ENCODE results near the gene MMP1. TPM values are rescaled to one million over a fixed set of nuclear protein-coding genes. Genes with fewer than 3 reads are reported as not detected.

MMP1 gene
- total RNA-seq = not detected

DNA sequence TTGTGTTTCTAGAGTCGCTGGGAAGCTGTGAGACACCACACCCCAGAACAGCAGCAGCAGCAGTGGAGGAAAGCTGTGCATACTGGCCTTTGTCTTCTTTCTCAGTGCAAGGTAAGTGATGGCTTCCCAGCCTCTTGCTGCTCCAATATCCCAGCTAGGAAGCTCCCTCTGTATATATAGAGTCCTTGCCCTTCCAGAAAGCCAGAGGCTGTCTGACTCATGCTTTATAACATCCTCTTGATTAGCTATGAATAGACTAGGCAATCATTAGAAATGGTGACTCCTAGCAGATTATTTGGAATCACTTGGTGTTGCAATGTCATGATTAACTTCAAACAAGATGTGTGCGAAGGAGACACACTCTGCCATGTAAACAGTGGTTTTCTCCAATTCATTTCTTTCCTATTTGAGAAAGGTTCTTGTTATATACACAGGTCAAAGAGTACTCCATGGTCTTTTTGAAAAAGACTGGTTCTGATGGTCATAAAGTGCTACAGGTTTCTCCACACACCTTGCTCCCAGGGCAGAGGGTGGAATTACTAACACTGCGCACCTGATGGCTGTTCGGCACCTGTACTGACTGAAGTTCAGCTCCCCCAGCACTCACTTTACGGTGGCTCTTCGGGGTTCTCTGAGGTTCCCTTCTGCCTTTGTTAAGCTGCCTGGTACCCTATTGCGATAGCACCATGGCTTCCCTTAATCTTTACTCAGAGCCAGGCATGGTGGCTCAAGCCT is at the start of gene MMP1:
Gene MMP1 (minus strand): TSS at position 149 of the 735 bp plus-strand sequence. CDS start 68 bp downstream, at position 81.
- in situ Hi-C loops (cut with MboI; ENCODE audit: low sequenced_read_pairs in 4 of 4) (no loop called here), intact Hi-C loops (cut with DNase I; ENCODE audit: low total_unique reads) (no loop called here)
- Histone ChIP-seq H3K36me3 (no peaks in the 10 kb centered on the region), H3K4me3 (no peak within 1 kb of the TSS), H3K27ac (no peak within 1 kb of the TSS), H3K27me3 (no peaks in the 10 kb centered on the region), H3K4me1 (no peaks in the 10 kb centered on the region), H3K9me3 (no peaks in the 10 kb centered on the region)
- no peak for DNase-seq
- TF ChIP-seq POLR2A (IDR thresholded peaks at IDR 0.05) (no peak), CTCF (IDR thresholded peaks at IDR 0.05 in 4 of 5, conservative IDR thresholded peaks at IDR 0.05 in 1 of 5) (no peak)
- ATAC-seq = no peak

DNA sequence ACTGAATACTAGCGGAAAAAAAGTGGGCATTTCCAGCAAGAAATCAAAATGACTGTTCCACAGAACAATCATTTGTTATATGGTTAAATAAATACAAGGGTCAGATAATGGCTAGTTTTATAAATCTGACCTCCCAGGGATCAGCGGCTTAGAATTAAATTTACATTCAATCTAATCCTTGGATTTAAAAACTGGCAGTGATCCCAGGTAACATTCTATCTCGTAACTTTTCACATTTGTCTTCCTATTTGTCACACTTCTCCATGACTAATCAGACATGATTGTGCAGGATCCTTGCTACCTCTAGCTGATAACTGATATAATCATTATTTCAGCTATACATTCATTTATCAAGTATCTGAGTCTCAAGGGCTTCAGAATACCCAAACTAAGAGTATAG is 48.3 kb upstream of the MMP1 start:
- TF ChIP-seq CTCF (IDR thresholded peaks at IDR 0.05 in 4 of 5, conservative IDR thresholded peaks at IDR 0.05 in 1 of 5) (no peak), POLR2A (IDR thresholded peaks at IDR 0.05) (no peak)

GRCh38 chr11:102843489-102843888 is 45.5 kb upstream of the MMP1 start, which contains the start of gene MMP3:
TSS of gene MMP3 (minus strand) at chr11:102843609. CDS start at chr11:102843546, 63 bp downstream.
- Histone ChIP-seq H3K4me3 (no peak within 1 kb of the TSS), H3K9me3 (no peaks in the 10 kb centered on the region), H3K4me1 (no peaks in the 10 kb centered on the region), H3K27ac (no peak within 1 kb of the TSS), H3K36me3 (no peaks in the 10 kb centered on the region), H3K27me3 (no peaks in the 10 kb centered on the region)
- in situ Hi-C loops (cut with MboI; ENCODE audit: low sequenced_read_pairs in 4 of 4) (no loop called here), intact Hi-C loops (cut with DNase I; ENCODE audit: low total_unique reads) (no loop called here)
- no peak for TF ChIP-seq POLR2A (IDR thresholded peaks at IDR 0.05)
- no peak for TF ChIP-seq CTCF (IDR thresholded peaks at IDR 0.05 in 4 of 5, conservative IDR thresholded peaks at IDR 0.05 in 1 of 5)
- DNase-seq (peak in 1 of 2 donors; percentile 46), ATAC-seq (peak in 1 of 2 donors; percentile 53)

More for the DNA sequence above, 48.3 kb upstream of the MMP1 start:
- DNase-seq (no peak), ATAC-seq (no peak)
- Histone ChIP-seq H3K27me3 (no peaks in the 10 kb centered on the region), H3K36me3 (no peaks in the 10 kb centered on the region), H3K4me1 (no peaks in the 10 kb centered on the region), H3K9me3 (no peaks in the 10 kb centered on the region), H3K27ac (no peak overlapping the region), H3K4me3 (no peak overlapping the region)
- intact Hi-C loops (cut with DNase I; ENCODE audit: low total_unique reads) (no loop called here), in situ Hi-C loops (cut with MboI; ENCODE audit: low sequenced_read_pairs in 4 of 4) (no loop called here)

- H3K27ac ChIP-seq = no peak overlapping the region
- intact Hi-C loops (cut with DNase I; ENCODE audit: low total_unique reads) = no loop called here
- in situ Hi-C loops (cut with MboI; ENCODE audit: low sequenced_read_pairs in 4 of 4) = no loop called here
- DNase-seq = no peak
- ATAC-seq = no peak
- no peaks in the 10 kb centered on the region for H3K4me1 ChIP-seq
- no peak overlapping the region for H3K4me3 ChIP-seq
- no peaks in the 10 kb centered on the region for H3K27me3 ChIP-seq
- no peaks in the 10 kb centered on the region for H3K9me3 ChIP-seq
- no peak for TF ChIP-seq POLR2A (IDR thresholded peaks at IDR 0.05)
- no peak for TF ChIP-seq CTCF (IDR thresholded peaks at IDR 0.05 in 4 of 5, conservative IDR thresholded peaks at IDR 0.05 in 1 of 5)
- H3K36me3 ChIP-seq = no peaks in the 10 kb centered on the region
Observed at GRCh38 chr11:102842930-102843329, 45.0 kb upstream of the MMP1 start.

All from gastrocnemius medialis (tissue), 4 donors.